AG04450 (cell line): ENCODE data around the gene TAF1D. TPM values are rescaled to one million over a fixed set of nuclear protein-coding genes. Genes with fewer than 3 reads are reported as not detected.

Experiments
- CTCF ChIA-PET: fragments of 300-600, 350-600 bp; formaldehyde crosslinking; extraction: SDS; loops from one replicate; lab custom pipeline; 2022; ENCODE audit warnings: antibody characterized with exemption, inconsistent platforms; lab: Charles Lee
- POLR2A ChIA-PET: fragments of 350-600 bp; formaldehyde crosslinking; extraction: SDS; loops from one replicate; lab custom pipeline; 2021; ENCODE audit warnings: antibody characterized with exemption, inconsistent platforms; lab: Yijun Ruan, JAX
- DNase-seq: peaks from one replicate; pipeline ENCODE4 v3.0.0-alpha.2; 2011; ENCODE audit warnings: low read depth, low spot score
- H3K27ac ChIP-seq: one replicate; pipeline ENCODE4 v1.5.1; 2012; ENCODE audit warnings: low read depth, low read length, control low read depth
- H3K27me3 ChIP-seq: one replicate; pipeline ENCODE4 v1.6.0; 2012; ENCODE audit warnings: low read length; ENCODE audit not compliant: control insufficient read depth, insufficient read depth
- H3K4me3 ChIP-seq: 2 replicates; pipeline ENCODE4 v1.5.1; 2011; ENCODE audit warnings: mild to moderate bottlenecking, low read depth, low read length, control low read depth
- H3K9me3 ChIP-seq: 2 replicates; pipeline ENCODE4 v1.5.1; 2012; ENCODE audit warnings: low read length; ENCODE audit not compliant: control insufficient read depth, insufficient read depth
- CTCF ChIP-seq: IDR thresholded peaks from 2 replicates; pipeline ENCODE4 v1.5.1; 2011; ENCODE audit warnings: low read depth, low read length, control low read depth, inconsistent platforms
- polyA plus RNA-seq: library from polyadenylated mRNA; depleted of rRNA; stranded (reverse); fragments of >200 nt; gene quantifications from 2 replicates; pipeline ENCODE4 v1.2.3, GENCODE V29; 2011

Gene TAF1D
- polyA plus RNA-seq, 1 experiment = 151 TPM

GRCh38 chr11:93738647-93739081 lies 2.6 kb downstream of the TAF1D start:
- no peak for DNase-seq
- CTCF ChIA-PET = interaction anchor here (1.2 kb wide), 1 partner anchor 45 kb away, joined by 4 read pairs; the partner anchor contains the start of gene MED17
- no peak overlapping the region for H3K27ac ChIP-seq

GRCh38 chr11:93737904-93738612 lies 3.2 kb downstream of the TAF1D start:
- Histone ChIP-seq H3K9me3 (no peaks in the 10 kb centered on the region; the same call in 1 of the 2 replicates), H3K27ac (no peak overlapping the region), H3K4me3 (peak overlapping the region; percentile 74), H3K27me3 (no peaks in the 10 kb centered on the region)
- no peak for TF ChIP-seq CTCF
- CTCF ChIA-PET = interaction anchor here (0.6 to 1.2 kb wide), 2 partner anchors 13 to 46 kb away, joined by 4 to 5 read pairs; partner anchors contain the start of gene MED17
- POLR2A ChIA-PET = interaction anchor here (5.0 kb wide), 1 partner anchor 46 kb away, joined by 80 read pairs; the partner anchor contains the start of gene MED17
- DNase-seq = no peak

More at GRCh38 chr11:93738647-93739081, 2.6 kb downstream of the TAF1D start:
- POLR2A ChIA-PET = interaction anchor here (0.5 to 5.0 kb wide), 2 partner anchors 24 to 45 kb away, joined by 3 to 80 read pairs; partner anchors contain the start of gene MED17
- H3K9me3 ChIP-seq = no peaks in the 10 kb centered on the region; the same call in 1 of the 2 replicates
- no peak for TF ChIP-seq CTCF
- H3K27me3 ChIP-seq = no peaks in the 10 kb centered on the region
- H3K4me3 ChIP-seq = peak overlapping the region; percentile 74

GRCh38 chr11:93736129-93736528 lies 5.2 kb downstream of the TAF1D start:
- DNase-seq = no peak
- no peak overlapping the region for H3K27ac ChIP-seq
- no peaks in the 10 kb centered on the region; the same call in 1 of the 2 replicates for H3K9me3 ChIP-seq
- no peak overlapping the region for H3K4me3 ChIP-seq
- CTCF ChIA-PET = interaction anchor here (1.4 kb wide), 1 partner anchor 448 kb away, joined by 3 read pairs; no protein-coding TSS in a partner anchor
- TF ChIP-seq CTCF = no peak
- H3K27me3 ChIP-seq = no peaks in the 10 kb centered on the region
- POLR2A ChIA-PET = interaction anchor here (0.6 to 1.0 kb wide), 3 partner anchors 11 to 665 kb away, joined by 3 to 5 read pairs (median 3); partner anchors contain the start of gene MED17

GRCh38 chr11:93735627-93736026 lies 5.7 kb downstream of the TAF1D start:
- Histone ChIP-seq H3K27me3 (no peaks in the 10 kb centered on the region), H3K9me3 (no peaks in the 10 kb centered on the region), H3K27ac (no peak overlapping the region), H3K4me3 (no peak overlapping the region)
- TF ChIP-seq CTCF = no peak
- CTCF ChIA-PET = interaction anchor here (1.4 kb wide), 1 partner anchor 448 kb away, joined by 3 read pairs; no protein-coding TSS in a partner anchor
- DNase-seq = no peak
- POLR2A ChIA-PET = interaction anchor here (1.0 kb wide), 1 partner anchor 48 kb away, joined by 3 read pairs; the partner anchor contains the start of gene MED17
